RWPE2 (cell line): Measurements from ENCODE around the gene IER5.

Experiments
- ATAC-seq: fragments of 200-7000 bp; cut with Tn5 transposase; 3 replicates; pipeline ENCODE4 v1.9.1; 2021; ENCODE audit warnings: low read depth
- DNase-seq: peaks from one replicate; pipeline ENCODE4 v3.0.0-alpha.2; 2020; ENCODE audit warnings: low spot score
- H3K27ac ChIP-seq: fragments of 450-650 bp; 2 replicates; pipeline ENCODE4 v1.5.1; 2017; ENCODE audit warnings: mild to moderate bottlenecking; ENCODE audit not compliant: poor library complexity, severe bottlenecking
- H3K27me3 ChIP-seq: fragments of 250-450 bp; sonication (Bioruptor Pico); 2 replicates; pipeline ENCODE4 v1.5.1; 2021; ENCODE audit warnings: mild to moderate bottlenecking, moderate library complexity; ENCODE audit not compliant: insufficient read depth, poor library complexity, severe bottlenecking
- H3K36me3 ChIP-seq: fragments of 250-450 bp; sonication (Bioruptor Pico); 2 replicates; pipeline ENCODE4 v1.5.1; 2020; ENCODE audit warnings: low read depth, mild to moderate bottlenecking, moderate library complexity
- H3K4me1 ChIP-seq: fragments of 250-450 bp; sonication (Bioruptor Pico); 2 replicates; pipeline ENCODE4 v1.5.1; 2021; ENCODE audit warnings: mild to moderate bottlenecking, moderate library complexity; ENCODE audit not compliant: insufficient read depth, poor library complexity, severe bottlenecking
- H3K4me3 ChIP-seq: fragments of 250-450 bp; sonication (Bioruptor Pico); 2 replicates; pipeline ENCODE4 v1.5.1; 2021; ENCODE audit warnings: mild to moderate bottlenecking, moderate library complexity; ENCODE audit not compliant: severe bottlenecking
- H3K9me3 ChIP-seq: fragments of 250-450 bp; sonication (Bioruptor Pico); 2 replicates; pipeline ENCODE4 v1.5.1; 2021; ENCODE audit warnings: mild to moderate bottlenecking, moderate library complexity; ENCODE audit not compliant: severe bottlenecking
- TF ChIP-seq, protein P1 (sequence below): fragments of 450-650 bp; IDR thresholded peaks from one replicate; pipeline ENCODE4 v1.5.1; 2017; ENCODE audit warnings: mild to moderate bottlenecking, moderate library complexity; ENCODE audit not compliant: poor library complexity, severe bottlenecking

IER5 gene

DNA sequence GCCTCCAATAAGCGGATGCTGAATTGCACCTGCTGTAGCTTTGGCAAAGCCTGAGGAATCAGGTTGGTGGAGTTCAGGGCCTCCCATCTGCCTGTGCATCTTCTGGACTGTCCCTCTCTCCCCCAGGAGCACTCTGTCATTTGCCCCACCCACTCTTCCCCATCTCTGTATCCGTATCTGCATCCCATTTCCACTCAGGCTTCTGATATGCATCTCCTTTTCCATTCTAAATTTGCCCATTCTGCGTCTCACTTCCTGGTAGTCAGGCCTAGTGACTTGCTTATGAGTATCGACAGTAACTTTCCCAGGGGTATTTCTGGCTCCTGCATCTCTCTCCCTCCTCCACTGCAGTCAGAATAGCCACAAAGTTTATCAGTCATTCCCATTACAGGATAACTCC lies 39.1 kb upstream of the IER5 start:
- no peak overlapping the region for H3K27ac ChIP-seq
- ATAC-seq = no peak
- no peak for DNase-seq
- H3K9me3 ChIP-seq = no peaks in the 10 kb centered on the region
- no peak overlapping the region for H3K4me3 ChIP-seq
- TF ChIP-seq, protein P1, sequence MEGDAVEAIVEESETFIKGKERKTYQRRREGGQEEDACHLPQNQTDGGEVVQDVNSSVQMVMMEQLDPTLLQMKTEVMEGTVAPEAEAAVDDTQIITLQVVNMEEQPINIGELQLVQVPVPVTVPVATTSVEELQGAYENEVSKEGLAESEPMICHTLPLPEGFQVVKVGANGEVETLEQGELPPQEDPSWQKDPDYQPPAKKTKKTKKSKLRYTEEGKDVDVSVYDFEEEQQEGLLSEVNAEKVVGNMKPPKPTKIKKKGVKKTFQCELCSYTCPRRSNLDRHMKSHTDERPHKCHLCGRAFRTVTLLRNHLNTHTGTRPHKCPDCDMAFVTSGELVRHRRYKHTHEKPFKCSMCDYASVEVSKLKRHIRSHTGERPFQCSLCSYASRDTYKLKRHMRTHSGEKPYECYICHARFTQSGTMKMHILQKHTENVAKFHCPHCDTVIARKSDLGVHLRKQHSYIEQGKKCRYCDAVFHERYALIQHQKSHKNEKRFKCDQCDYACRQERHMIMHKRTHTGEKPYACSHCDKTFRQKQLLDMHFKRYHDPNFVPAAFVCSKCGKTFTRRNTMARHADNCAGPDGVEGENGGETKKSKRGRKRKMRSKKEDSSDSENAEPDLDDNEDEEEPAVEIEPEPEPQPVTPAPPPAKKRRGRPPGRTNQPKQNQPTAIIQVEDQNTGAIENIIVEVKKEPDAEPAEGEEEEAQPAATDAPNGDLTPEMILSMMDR = no peak
- H3K4me1 ChIP-seq = peaks cover 14% of the 10 kb centered on the region
- no peaks in the 10 kb centered on the region for H3K36me3 ChIP-seq
- H3K27me3 ChIP-seq = no peaks in the 10 kb centered on the region

DNA sequence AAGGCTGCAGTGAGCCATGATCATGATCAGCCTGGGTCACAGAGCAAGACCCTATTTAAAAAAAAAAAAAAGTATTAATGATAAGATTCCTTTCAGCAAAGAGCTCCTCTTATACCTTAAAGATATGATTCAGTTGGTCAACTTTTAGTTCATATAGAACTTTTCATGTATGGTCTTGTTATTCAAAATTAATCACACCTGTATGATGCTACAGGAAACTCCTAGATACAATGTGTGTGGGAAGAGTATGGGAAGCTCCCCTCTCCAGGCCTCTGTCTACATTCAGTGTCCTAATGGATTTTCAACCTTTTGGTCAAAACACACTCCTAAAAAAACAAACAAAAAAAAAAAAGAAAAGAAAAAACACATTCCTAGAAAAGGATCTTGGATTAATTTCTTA lies 37.6 kb upstream of the IER5 start:
- ATAC-seq (peak; percentile 58; the same call in 1 of the 3 replicates), DNase-seq (no peak)
- H3K27me3 ChIP-seq = no peaks in the 10 kb centered on the region
- TF ChIP-seq, protein P1 = no peak
- H3K4me1 ChIP-seq = peaks cover 7% of the 10 kb centered on the region
- no peak overlapping the region for H3K27ac ChIP-seq
- H3K9me3 ChIP-seq = no peaks in the 10 kb centered on the region
- H3K4me3 ChIP-seq = no peak overlapping the region
- no peaks in the 10 kb centered on the region for H3K36me3 ChIP-seq

DNA sequence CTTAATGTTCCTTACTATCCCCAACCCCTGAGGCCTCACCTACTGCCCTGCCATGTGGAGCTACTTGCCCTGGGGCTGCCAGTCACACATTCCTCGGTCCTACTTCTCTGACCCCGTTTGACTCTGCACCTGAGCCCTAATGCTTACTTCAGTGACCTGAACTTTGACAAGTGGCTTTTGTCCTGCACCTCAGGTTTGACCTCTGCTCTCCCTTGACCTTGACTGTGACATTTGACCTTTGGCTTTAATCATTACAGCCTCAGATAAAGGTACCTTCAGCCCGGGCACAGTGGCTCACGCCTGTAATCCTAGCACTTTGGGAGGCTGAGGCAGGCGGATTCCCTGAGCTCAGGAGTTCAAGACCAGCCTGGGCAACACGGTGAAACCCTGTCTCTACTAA lies 31.9 kb upstream of the IER5 start:
- H3K27me3 ChIP-seq = no peaks in the 10 kb centered on the region
- H3K4me1 ChIP-seq = no peaks in the 10 kb centered on the region
- DNase-seq (no peak), ATAC-seq (no peak)
- no peak overlapping the region for H3K27ac ChIP-seq
- no peaks in the 10 kb centered on the region for H3K9me3 ChIP-seq
- no peaks in the 10 kb centered on the region for H3K36me3 ChIP-seq
- no peak overlapping the region for H3K4me3 ChIP-seq
- TF ChIP-seq, protein P1 = no peak

DNA sequence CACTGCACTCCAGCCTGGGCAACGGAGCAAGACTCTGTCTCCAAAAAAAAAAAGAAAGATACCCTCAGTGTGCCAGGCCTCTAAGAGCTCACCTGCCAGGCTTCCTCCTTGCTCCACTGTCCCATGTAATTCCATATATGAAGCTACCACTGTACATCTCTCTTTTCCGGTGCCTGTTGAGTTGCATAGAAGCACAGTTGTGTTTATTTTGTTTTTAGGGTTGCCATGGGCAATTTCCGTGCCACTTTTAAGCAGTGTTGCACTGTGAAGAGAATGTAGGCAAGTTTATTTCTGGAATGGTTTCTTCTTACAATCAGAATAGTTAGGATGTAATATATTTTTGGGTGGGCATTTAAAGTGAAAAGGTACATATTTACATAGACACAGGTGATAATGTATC lies 31.4 kb upstream of the IER5 start:
- no peak for DNase-seq
- TF ChIP-seq, protein P1 = no peak
- no peak for ATAC-seq

DNA sequence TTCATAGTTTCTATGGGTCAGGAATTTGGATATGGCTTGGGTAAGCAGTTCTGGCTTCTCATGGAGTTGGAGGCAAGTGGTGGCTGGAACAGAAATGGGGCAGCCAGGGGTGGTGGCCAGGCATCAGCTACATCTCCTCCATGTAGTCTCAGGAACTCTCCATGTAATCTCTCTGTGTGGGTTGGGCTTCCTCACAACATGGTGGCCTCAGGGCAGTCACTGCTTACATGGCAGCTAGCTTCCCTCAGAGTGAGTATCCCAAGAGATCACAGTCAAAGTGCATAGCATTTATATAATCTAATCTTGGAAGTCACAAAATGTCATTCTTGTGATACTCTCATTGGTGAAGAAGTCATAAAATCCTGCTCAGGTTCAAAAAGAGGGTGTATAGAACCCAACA lies 29.1 kb upstream of the IER5 start:
- no peaks in the 10 kb centered on the region for H3K4me1 ChIP-seq
- no peak overlapping the region for H3K4me3 ChIP-seq
- ATAC-seq = no peak
- H3K36me3 ChIP-seq = no peaks in the 10 kb centered on the region
- H3K27me3 ChIP-seq = no peaks in the 10 kb centered on the region
- no peaks in the 10 kb centered on the region for H3K9me3 ChIP-seq
- no peak for DNase-seq
- TF ChIP-seq, protein P1 = no peak
- no peak overlapping the region for H3K27ac ChIP-seq

More for the DNA sequence above, 31.4 kb upstream of the IER5 start:
- Histone ChIP-seq H3K4me3 (no peak overlapping the region), H3K27me3 (no peaks in the 10 kb centered on the region), H3K4me1 (no peaks in the 10 kb centered on the region), H3K9me3 (no peaks in the 10 kb centered on the region), H3K36me3 (no peaks in the 10 kb centered on the region), H3K27ac (no peak overlapping the region)
